ENCODE data around the gene MT1A.

DNA sequence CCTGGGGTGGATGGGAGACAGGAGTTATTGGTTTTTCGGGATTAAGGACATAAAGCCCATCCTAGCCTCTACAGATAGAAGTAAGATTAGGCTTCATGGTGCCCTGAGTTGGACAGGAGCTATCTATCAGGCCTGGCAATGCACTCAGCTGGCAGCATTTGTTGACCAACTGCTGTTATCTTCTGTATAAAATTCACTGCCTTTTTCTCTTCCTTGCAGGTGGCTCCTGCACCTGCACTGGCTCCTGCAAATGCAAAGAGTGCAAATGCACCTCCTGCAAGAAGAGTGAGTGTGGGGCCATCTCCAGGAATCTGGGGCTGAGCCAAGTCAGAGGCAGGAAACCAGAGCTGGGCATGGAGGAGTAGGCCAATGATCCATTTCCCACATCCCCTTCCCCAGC, 579 bp downstream of the MT1A start:
- TF ChIP-seq POLR2A (IDR thresholded peaks at IDR 0.05) (no peak), CTCF (IDR thresholded peaks at IDR 0.05) (no peak)

Data from thyroid gland (tissue), 4 donors.